GM18868 (cell line): ENCODE data around the gene ZNF205.
"Not testable (repeated sequence)": the region's sequence is repeated elsewhere in the genome, so short reads cannot be mapped to it uniquely, and the experiment has no call there.

Experiments
- ATAC-seq: cut with Tn5 transposase; IDR thresholded peaks from one replicate; pipeline ENCODE4 v1.9.1; 2021; ENCODE audit warnings: mild to moderate bottlenecking, moderate library complexity; ENCODE audit not compliant: unreplicated experiment

ZNF205 gene

DNA sequence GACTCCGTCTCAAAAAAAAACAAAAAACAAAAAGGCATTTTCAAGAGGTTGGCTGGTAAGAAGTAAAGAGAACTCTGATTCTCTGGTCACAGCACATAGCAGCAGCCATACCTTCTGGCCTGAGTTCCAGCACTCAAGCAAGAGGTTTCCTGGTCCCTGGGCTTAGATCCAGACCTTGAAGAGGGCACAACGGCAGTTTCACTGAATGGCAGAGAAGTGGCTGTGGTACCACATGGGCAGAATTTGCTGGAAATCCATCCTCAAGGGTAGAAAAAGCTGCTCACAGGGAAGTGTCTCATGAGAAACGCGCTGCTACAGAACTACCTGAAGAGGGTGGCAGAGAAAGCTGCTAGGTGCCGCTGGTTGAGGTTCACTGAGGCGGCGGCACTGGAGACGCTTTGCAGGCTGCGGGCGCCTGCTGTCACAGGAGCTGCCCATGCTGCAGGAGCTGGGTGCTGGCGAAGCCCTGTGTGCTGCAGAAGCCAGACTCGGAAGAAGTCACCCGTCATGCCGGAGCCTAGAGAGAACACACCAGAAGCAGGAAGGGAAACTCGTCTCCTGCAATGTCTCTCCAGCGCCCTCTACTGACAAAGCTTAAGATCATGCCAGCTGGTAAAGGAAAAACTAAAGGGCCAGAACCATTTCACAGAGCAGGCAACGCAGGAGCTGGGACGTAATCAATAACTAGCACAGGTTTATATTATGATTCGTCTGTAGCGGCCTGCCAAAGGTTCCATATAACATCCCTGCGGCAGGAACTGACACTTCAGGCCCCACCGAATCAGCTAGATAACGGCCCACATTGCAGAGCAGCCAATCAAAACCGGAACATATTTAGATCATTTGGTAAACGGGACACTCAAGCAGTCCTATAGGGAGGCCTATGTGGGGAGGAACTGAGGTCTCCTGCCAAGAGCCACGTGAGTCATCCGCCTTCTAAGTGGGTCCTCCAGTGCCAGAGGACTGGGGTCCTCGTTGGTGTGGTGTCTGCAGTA, 17.0 kb downstream of the ZNF205 start:
- peak; percentile 54 for ATAC-seq

DNA sequence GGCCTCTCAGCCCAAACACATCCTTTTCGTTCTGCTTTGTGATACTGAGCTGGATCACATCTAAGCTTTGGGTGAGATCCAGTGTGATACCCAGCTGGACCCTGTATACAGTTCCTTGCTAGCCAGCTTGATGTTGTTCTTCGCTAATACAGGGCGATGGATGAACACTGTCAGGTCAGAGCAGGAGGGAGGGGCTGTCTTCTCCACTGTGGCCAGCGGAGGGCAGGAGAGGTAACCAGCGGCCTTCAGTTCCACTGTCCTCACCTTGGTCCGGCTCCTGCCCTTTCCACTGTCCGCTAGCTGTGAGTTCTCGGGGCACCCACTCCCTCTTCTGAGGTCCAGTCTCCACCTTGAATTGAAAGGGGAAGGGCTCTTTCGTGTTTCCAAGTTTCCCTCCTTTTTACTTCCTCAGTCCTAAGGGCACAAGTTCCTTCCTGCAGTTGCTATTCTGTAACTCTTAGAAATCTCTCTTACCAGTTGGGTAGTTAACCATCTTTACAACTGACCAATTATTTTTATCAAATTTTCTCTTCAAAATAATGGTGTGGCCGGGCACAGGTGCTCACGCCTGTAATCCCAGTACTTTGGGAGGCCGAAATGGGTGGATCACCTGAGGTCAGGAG, 19.5 kb downstream of the ZNF205 start:
- ATAC-seq: no peak

DNA sequence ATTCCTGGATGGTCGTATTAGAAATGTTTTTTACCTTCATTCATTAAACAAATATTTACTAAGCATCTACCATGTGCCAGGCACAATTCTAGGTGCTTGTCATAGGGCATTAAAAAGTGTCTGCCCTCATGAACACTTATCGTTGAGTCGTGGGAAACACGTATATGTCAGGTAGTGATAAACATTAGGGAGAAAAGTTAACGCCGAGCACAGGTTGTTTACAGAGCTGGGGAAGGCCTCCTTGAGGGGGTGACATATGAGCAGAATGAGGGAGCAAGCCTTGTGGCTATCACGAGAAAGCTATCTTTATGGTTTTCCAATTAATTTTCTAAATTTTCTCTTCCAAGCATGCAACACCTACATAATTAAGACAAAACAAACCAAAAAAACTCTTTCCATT, 21.5 kb downstream of the ZNF205 start:
- no peak for ATAC-seq

DNA sequence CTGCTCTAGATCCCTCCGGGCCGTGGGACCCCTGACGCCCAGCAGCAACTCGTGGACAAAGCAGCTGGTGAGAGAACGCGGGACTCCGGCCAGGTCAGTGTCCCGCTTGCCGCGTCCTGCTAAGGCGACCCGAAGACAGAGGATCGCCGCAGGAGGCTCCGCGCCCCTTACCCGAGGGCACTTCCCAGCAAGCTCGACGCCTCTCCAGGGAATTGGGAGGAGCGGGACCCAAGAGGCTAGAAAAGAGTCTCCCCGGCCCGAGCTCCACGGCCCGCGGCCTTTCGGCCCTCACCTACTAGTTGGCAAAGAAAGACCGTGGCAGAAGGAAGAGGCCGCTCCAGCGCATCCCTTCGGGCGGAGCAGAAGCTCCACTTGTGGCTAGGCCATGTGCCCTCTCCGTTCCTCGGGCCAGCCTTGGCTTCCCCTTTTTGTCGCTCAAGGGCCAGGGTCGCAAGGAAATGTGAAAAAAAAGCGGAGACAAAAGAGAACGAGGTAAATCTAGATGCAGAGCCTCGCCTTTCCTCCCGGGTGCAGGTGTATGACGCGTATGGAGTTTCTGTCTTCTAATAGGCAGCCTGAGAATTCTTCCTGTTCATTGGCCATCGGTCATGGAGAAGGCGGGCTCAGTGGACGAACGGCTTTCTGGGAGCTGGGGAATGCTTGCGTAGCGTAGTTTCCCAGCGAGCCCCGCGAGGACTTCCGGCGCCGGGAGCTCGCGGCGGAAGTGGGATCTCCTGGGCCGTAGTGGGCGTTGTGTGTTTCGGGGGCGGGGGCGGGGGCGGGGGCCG, 22.1 kb downstream of the ZNF205 start, which contains the start of gene ZNF213:
Gene ZNF213, plus strand, starts transcription at position 692 of the 788 bp plus-strand sequence. CDS start 2,252 bp downstream, outside the sequence.
- peak; percentile 92 for ATAC-seq

DNA sequence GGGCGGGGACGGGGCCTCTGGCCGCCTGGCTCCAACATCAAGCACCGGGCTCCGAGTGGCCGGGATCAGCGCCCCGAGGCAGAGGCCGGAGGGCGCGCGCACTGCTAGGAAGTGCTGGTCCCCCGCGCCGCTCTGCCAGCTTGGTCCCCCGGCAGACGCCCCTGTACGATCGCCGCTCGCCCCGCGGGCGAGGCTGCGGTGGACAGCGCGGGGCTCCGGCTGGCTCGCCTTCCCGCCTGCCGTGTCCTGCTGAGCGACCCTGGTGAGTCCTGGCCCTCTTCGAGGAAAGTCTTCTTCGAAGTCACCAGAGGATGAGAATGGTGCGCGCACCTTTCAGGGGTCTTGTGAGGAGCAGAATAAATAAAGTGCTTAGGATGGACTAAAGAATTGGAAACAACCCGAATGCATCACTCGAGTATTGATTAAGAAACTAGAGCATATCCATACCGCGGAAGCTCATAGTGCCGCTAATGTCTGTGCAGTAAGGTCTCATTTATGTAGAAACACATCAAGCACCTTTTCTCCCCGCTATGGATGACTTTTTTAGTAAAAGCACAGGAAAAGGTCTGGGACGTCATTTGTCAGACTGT, 22.8 kb downstream of the ZNF205 start:
- ATAC-seq: peak; percentile 6

DNA sequence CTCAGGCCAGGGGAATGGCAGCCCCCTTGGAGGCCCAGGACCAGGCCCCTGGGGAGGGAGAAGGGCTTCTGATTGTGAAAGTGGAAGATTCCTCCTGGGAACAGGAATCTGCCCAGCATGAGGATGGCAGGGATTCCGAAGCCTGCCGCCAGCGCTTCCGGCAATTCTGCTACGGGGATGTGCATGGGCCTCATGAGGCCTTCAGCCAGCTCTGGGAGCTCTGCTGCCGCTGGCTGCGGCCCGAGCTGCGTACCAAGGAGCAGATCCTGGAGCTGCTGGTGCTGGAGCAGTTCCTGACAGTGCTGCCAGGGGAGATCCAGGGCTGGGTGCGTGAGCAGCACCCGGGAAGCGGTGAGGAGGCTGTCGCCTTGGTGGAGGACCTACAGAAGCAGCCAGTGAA, 24.9 kb downstream of the ZNF205 start:
- no peak for ATAC-seq

DNA sequence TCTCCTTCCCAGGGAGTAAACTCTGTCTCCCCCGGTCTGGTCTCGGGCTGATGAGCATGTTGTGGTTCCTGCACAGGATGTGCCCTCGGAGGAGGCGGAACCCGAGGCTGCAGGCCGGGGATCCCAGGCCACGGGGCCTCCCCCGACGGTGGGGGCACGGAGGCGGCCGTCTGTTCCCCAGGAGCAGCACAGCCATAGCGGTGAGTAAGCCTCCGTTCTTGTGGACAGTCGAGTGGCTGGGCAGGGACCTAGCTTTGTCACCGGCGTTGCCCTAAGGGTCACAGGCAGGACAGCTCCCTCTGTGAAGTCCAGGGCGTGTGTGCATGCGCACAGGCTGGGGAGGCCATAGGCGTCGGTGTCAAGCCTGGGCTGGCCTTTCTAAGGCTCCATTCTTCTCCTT, 26.0 kb downstream of the ZNF205 start:
- ATAC-seq: no peak

DNA sequence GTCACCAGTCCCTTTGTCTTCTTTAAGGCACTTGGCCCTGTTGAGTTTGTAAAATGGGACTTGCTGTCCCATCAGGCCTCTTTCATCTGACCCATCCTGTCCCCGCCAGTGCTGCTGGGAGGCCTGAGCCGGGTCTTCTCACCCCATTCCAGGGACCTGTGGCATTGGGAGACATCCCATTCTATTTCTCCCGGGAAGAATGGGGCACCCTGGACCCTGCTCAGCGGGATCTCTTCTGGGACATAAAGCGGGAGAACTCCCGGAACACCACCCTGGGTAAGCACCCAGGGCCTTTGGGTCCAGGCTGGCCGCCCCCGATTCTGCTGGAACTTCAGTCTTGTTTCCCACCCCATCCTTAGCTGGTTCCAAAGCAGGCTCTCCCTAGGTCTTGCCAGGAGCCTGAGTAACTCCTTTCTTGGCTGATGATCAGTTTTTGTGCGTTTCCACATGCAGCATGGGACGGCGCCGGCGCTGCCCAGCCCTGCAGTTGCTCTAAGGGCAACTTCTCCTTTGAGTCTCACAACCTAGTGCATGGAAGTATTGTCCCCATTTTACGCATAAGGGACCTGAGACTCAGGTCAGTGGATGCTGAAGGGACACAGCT, 26.5 kb downstream of the ZNF205 start:
- no peak for ATAC-seq

DNA sequence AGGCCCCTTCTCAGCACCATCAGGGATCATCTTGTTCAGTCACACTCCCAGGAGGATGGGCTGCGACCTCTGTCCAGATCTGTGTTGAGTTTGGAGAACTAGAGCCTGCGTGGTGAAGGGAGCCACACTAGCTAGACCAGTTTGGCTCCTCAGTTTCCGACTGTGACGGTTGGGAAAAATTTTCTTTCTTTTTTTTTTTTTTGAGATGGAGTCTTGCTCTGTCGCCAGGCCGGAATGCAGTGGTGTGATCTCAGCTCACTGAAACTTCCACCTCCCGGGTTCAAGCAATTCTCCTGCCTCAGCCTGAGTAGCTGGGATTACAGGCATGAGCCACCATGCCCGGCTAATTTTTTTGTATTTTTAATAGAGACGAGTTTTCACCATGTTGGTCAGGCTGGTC, 27.2 kb downstream of the ZNF205 start:
- ATAC-seq: not testable (repeated sequence)

DNA sequence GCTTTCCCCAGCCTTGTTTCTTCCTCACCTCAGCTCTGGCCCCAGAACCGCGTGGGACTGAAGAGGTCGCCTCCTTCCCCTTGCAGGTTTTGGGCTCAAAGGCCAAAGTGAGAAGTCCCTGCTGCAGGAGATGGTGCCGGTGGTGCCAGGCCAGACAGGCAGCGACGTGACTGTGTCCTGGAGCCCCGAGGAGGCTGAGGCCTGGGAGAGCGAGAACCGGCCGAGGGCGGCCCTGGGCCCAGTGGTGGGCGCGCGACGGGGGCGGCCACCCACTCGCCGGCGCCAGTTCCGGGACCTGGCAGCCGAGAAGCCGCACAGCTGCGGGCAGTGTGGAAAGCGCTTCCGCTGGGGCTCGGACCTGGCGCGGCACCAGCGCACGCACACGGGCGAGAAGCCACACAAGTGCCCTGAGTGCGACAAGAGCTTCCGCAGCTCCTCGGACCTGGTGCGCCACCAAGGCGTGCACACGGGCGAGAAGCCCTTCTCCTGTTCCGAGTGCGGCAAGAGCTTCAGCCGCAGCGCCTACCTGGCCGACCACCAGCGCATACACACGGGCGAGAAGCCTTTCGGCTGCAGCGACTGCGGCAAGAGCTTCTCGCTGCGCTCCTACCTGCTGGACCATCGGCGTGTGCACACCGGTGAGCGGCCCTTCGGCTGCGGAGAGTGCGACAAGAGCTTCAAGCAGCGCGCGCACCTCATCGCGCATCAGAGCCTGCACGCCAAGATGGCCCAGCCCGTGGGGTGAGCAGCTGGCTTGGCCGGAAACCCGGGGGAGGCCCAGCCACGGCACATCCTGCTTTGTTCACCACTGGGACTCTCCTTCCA, 28.4 kb downstream of the ZNF205 start:
- no peak for ATAC-seq

DNA sequence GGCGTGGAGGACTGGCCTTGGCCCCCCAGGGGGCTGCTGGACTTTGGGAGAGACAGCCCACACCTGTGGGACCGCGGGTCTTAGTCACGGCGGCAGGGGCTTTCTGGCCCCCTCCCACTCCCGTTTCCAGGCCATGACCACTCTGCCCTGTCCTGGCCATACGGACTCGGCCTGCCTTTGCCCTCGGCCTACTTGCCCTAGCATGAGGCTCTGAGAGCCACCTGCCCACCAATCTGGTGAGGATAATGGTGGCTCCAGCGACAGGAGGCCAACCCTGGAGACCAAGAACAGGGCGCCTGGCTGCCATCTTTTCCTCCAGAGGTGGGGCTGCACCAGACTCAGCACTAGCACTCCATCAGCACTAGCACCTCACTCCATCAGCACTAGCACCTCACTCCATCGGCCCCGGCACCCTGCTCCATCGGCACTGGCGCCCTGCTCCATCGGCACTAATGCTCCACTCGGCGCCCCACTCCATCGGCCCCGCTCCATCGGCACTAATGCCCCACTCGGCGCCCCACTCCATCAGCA, 29.5 kb downstream of the ZNF205 start:
- ATAC-seq: no peak

DNA sequence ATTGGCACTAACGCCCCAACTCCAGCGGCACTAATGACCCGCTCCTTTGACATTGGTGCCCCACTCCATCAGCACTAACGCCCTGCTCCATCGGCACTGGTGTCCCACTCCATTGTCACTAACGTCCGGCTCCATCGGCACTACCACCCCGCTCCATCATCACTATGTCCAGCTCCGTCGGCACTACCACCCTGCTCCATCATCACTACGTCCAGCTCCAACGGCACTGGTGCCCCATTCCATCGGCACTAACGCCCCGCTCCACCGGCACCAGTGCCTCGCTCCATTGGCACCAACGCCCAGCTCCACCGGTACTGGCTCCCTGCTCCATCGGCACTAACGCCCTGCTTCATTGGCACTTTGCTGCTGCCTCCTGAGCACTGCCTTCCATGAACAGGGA, 29.9 kb downstream of the ZNF205 start:
- ATAC-seq: no peak

DNA sequence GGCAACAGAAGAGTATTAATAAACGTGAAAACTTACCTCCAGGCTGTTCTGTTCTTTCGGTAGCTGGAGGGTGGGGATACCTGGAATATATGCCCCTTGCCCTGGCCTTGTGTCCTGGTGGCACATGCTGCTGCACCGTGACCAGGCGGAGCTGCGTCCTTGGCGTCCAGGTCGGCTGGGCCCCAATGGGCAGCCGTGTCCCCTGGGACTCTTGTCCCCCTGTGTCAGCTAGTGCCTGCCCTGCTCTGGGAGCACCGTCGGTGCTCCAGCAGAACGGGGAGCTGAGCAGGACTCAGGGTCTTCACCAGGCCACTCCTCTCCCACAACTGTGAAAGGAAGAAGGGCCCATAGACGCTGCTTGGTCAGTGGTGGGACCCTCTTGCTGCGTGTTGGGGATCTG, 30.4 kb downstream of the ZNF205 start:
- ATAC-seq: no peak

DNA sequence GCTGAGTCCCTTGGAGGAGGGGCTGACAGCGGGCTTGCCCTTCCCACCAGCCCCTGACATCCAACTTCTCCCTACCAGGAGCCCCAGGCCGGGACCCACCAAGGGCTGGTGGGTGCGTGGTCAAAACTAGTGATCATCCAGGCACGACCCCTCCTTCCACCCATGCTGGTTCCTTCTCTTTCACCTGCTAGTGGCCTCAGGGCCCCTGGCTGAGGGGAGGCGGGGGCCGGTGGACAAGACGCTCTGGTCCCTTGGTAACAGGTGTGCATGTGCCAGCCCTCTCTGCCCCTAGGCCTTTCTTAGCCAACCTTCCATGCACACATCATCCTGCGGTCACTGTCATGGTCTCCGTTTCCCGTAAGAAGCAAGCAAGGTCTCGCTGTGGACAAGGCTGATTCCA, 30.8 kb downstream of the ZNF205 start:
- no peak for ATAC-seq

DNA sequence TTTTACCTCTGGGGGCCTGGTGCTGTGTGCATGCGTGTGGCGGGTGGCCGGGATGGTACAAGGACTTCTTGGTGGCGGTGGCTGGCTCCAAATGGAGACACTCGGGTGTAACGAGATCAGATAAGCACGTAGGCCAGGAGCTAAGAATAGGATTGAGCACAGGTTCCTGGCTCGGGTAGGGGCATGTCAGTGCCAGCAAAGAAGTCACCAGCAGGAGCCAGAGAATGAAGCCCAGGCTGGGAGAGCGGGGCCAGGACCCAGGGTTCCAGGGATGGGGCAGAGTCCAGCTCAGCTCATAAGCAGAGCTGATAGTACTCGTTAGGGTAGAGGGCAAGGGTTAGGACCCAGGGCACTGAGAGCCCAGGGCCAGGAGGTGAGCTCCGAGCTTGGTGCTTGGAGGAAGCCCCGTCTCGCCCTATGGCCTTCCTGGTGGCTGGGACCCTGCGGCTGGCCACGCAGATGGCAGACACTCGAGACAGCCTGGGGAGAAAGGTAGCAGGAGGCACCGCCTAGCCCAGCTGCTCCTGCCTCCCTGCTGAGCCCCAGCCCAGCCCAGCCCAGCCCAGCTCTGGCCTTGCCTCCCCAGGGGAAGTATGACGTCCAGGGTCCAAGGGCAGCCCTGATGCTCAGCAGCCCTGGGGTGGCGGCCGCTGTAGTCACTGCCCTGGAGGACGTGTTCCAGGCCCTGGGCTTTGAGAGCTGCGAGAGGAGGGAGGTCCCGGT, 31.4 kb downstream of the ZNF205 start:
- ATAC-seq: no peak

DNA sequence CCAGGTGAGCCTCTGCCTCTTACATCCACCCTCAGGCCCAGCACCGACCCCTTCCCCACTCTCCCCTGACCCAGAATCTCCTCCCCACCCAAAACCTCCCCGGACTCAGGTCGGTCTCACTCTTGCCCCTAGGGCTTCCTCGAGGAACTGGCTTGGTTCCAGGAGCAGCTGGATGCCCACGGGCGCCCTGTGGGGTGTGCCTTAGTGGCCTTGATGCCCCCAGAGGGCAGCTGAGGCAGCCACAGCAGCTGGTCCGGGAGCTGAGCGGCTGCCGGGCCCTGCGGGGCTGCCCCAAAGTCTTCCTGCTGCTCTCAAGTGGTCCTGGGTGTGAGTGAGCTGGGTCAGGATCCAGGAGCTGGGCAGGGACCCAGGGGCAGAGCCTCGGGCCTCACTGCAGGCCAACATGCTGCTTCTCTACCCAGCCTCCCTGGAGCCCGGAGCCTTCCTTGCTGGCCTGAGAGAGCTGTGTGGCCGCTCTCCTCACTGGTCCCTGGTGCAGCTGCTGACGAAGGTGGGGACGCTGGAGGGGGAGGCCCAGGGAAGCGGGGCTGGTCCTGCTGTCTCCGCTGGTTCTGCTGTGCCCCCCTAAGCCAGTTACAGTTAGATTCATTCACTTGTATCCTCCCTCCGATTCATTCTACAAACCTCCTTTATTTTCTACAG, 32.1 kb downstream of the ZNF205 start:
- no peak for ATAC-seq

DNA sequence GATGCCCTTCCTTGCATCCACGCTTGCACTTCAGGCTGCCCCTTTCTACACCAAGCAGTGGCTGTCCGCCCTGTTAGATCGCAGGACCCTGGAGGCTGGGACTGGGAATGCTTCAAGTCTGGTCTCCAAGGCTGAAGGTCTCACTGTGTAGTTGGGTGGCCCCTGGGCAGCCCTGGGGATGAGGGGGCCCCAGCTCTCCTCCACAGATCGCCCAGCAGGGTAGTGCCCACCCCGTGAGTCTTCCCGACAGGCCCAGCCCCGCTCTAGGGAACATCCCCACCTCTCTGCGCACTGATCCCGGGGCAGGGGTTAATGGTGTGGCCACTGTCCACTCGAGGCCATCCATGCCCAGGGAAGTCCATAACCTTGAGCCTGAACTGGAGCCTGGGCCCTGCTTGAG, 32.8 kb downstream of the ZNF205 start:
- no peak for ATAC-seq

DNA sequence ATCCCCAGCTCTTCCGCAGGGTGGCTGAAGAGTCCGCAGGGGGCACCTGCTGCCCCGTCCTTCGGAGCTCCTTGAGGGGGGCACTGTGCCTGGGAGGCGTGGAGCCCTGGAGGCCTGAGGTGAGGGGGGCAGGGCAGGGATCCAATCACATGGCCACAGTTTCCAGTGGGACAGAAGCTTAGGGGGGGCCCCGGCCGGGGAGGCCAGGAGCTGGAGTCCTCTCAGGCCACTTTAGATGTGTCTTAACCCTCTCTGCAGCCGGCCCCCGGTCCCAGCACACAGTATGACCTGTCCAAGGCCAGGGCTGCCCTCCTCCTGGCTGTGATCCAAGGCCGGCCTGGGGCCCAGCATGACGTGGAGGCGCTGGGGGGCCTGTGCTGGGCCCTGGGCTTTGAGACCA, 33.3 kb downstream of the ZNF205 start:
- no peak for ATAC-seq
